PFSK-1 (cell line): ENCODE data around the gene DPP9.

Source experiments
- POLR2AphosphoS5 ChIP-seq: IDR thresholded peaks from 2 replicates; pipeline ENCODE4 v1.6.1; 2012; ENCODE audit warnings: low read depth, mild to moderate bottlenecking, control low read depth, low read length, moderate library complexity
- SIN3A ChIP-seq: IDR thresholded peaks from 2 replicates; pipeline ENCODE4 v1.6.1; 2012; ENCODE audit warnings: mild to moderate bottlenecking, low read length, moderate library complexity, borderline replicate concordance; ENCODE audit not compliant: insufficient read depth
- TAF1 ChIP-seq: IDR thresholded peaks from 2 replicates; pipeline ENCODE4 v1.6.1; 2012; ENCODE audit warnings: low read length, control low read depth, borderline replicate concordance; ENCODE audit not compliant: insufficient read depth

- TF ChIP-seq POLR2AphosphoS5 (no peak), TAF1 (no peak), SIN3A (no peak)
These were observed 16.4 kb upstream of the DPP9 start for GRCh38 chr19:4740092-4740491.
